IMR-90 (cell line): ENCODE results near the gene ATP9B. TPM values are rescaled to one million over a fixed set of nuclear protein-coding genes. Genes with fewer than 3 reads are reported as not detected.

Experiments
- ATAC-seq: fragments of 200-7000 bp; cut with Tn5 transposase; 2 replicates; pipeline ENCODE4 v1.9.1; 2020; ENCODE audit warnings: low read depth, mild to moderate bottlenecking, moderate library complexity
- BruUV-seq: library from RNA; stranded (reverse); fragments of 400-500 nt; replicated peaks from 2 replicates; lab custom pipeline; 2021; lab: Mats Ljungman, UMichigan
- CTCF ChIA-PET: fragments of 300-600 bp; formaldehyde crosslinking; extraction: SDS; loops from one replicate; lab custom pipeline; 2021; ENCODE audit warnings: antibody characterized with exemption; lab: Yijun Ruan, JAX
- POLR2A ChIA-PET: fragments of 300-600 bp; sonication (Branson Sonifier 250); formaldehyde crosslinking; loops from one replicate; lab custom pipeline; 2022; ENCODE audit warnings: antibody characterized with exemption; ENCODE audit not compliant: unreplicated experiment; lab: Charles Lee
- DNase-seq: peaks from one replicate; pipeline ENCODE4 v3.0.0; 2013
- H2AFZ ChIP-seq: replicated peaks from 2 replicates; pipeline ENCODE3; 2013; ENCODE audit warnings: low read length, mild to moderate bottlenecking; ENCODE audit not compliant: poor library complexity
- H2AK5ac ChIP-seq: 2 replicates; pipeline ENCODE4 v1.6.1; 2013; ENCODE audit warnings: low read depth, low read length, inconsistent platforms
- H2AK9ac ChIP-seq: replicated peaks from 2 replicates; pipeline ENCODE3; 2013; ENCODE audit warnings: mild to moderate bottlenecking, low read depth, low read length, moderate library complexity; ENCODE audit not compliant: poor library complexity
- H2BK120ac ChIP-seq: 2 replicates; pipeline ENCODE4 v1.6.1; 2013; ENCODE audit warnings: low read depth, low read length, inconsistent platforms
- H2BK15ac ChIP-seq: 3 replicates; pipeline ENCODE4 v1.6.1; 2013; ENCODE audit warnings: low read depth, low read length, inconsistent platforms
- H2BK20ac ChIP-seq: 2 replicates; pipeline ENCODE4 v1.6.1; 2013; ENCODE audit warnings: low read depth, mild to moderate bottlenecking, inconsistent platforms, low read length, moderate library complexity
- H2BK5ac ChIP-seq: 2 replicates; pipeline ENCODE4 v1.6.1; 2013; ENCODE audit warnings: mild to moderate bottlenecking, low read depth, low read length, inconsistent platforms; ENCODE audit not compliant: poor library complexity, severe bottlenecking
- H3K14ac ChIP-seq: replicated peaks from 2 replicates; pipeline ENCODE4 v1.6.1; 2013; ENCODE audit warnings: low read depth, low read length, inconsistent platforms
- H3K18ac ChIP-seq: 2 replicates; pipeline ENCODE4 v1.6.1; 2013; ENCODE audit warnings: low read depth, low read length, control low read depth
- H3K23ac ChIP-seq: 2 replicates; pipeline ENCODE4 v1.6.1; 2013; ENCODE audit warnings: low read depth, low read length, inconsistent platforms
- H3K27ac ChIP-seq: 2 replicates; pipeline ENCODE4 v1.5.1; 2013; ENCODE audit warnings: mild to moderate bottlenecking, control low read depth, low read length; ENCODE audit not compliant: insufficient read depth
- H3K27me3 ChIP-seq: 2 replicates; pipeline ENCODE4 v1.6.1; 2013; ENCODE audit warnings: low read length; ENCODE audit not compliant: control insufficient read depth, insufficient read depth
- H3K36me3 ChIP-seq: 2 replicates; pipeline ENCODE4 v1.6.1; 2013; ENCODE audit warnings: low read length, mixed read lengths; ENCODE audit not compliant: control insufficient read depth, insufficient read depth
- H3K4ac ChIP-seq: 2 replicates; pipeline ENCODE4 v1.6.1; 2013; ENCODE audit warnings: low read depth, low read length, inconsistent platforms
- H3K4me1 ChIP-seq: 2 replicates; pipeline ENCODE4 v1.6.1; 2013; ENCODE audit warnings: low read length, mixed read lengths; ENCODE audit not compliant: control insufficient read depth, insufficient read depth
- H3K4me2 ChIP-seq: 2 replicates; pipeline ENCODE4 v1.6.1; 2013; ENCODE audit warnings: low read depth, mild to moderate bottlenecking, control low read depth, low read length, moderate library complexity
- H3K4me3 ChIP-seq: 2 replicates; pipeline ENCODE4 v1.5.1; 2013; ENCODE audit warnings: low read depth, mild to moderate bottlenecking, control low read depth, low read length, moderate library complexity; ENCODE audit not compliant: insufficient read depth
- H3K56ac ChIP-seq: 2 replicates; pipeline ENCODE4 v1.6.1; 2013; ENCODE audit warnings: low read length, inconsistent platforms; ENCODE audit not compliant: insufficient read depth; ENCODE audit errors: extremely low read depth
- H3K79me1 ChIP-seq, 2 experiments: 2 replicates each; pipeline ENCODE4 v1.6.1; 2013; ENCODE audit warnings: low read length in 2 of 2, inconsistent platforms in 1 of 2, low read depth in 1 of 2
- H3K9ac ChIP-seq: 2 replicates; pipeline ENCODE4 v1.6.1; 2013; ENCODE audit warnings: low read depth, low read length, control low read depth
- H3K9me1 ChIP-seq: 2 replicates; pipeline ENCODE4 v1.6.1; 2013; ENCODE audit warnings: low read length, inconsistent platforms; ENCODE audit not compliant: insufficient read depth
- H3K9me3 ChIP-seq: 2 replicates; pipeline ENCODE4 v1.6.1; 2013; ENCODE audit warnings: low read length; ENCODE audit not compliant: control insufficient read depth, insufficient read depth
- H4K20me1 ChIP-seq: 2 replicates; pipeline ENCODE4 v1.6.1; 2013; ENCODE audit warnings: low read length, inconsistent platforms; ENCODE audit not compliant: insufficient read depth
- H4K5ac ChIP-seq: 2 replicates; pipeline ENCODE4 v1.6.1; 2013; ENCODE audit warnings: mild to moderate bottlenecking, low read depth, low read length, control low read depth
- H4K8ac ChIP-seq, 2 experiments: 2 replicates each; pipeline ENCODE4 v1.6.1; 2013; ENCODE audit warnings: low read depth in 2 of 2, low read length in 2 of 2, control low read depth in 1 of 2, inconsistent platforms in 1 of 2
- H4K91ac ChIP-seq: 2 replicates; pipeline ENCODE4 v1.6.1; 2013; ENCODE audit warnings: low read depth, low read length, inconsistent platforms; ENCODE audit not compliant: insufficient read depth
- CEBPB ChIP-seq: IDR thresholded peaks from 2 replicates; pipeline ENCODE4 v1.6.1; 2012; ENCODE audit warnings: low read depth, low read length, improper control_type of control experiment
- FOS ChIP-seq: fragments of 150-350 bp; IDR thresholded peaks from 2 replicates; pipeline ENCODE4 v1.6.1; 2016; ENCODE audit warnings: low read depth, low read length
- MAFK ChIP-seq: IDR thresholded peaks from 2 replicates; pipeline ENCODE4 v1.6.1; 2012; ENCODE audit warnings: low read depth, low read length, improper control_type of control experiment
- NFE2L2 ChIP-seq: fragments of 150-350 bp; IDR thresholded peaks from 2 replicates; pipeline ENCODE4 v1.6.1; 2016; ENCODE audit warnings: low read depth, mild to moderate bottlenecking, low read length
- POLR2A ChIP-seq: IDR thresholded peaks from 2 replicates; pipeline ENCODE4 v1.6.1; 2012; ENCODE audit warnings: mild to moderate bottlenecking, low read depth, low read length
- RAD21 ChIP-seq: IDR thresholded peaks from 2 replicates; pipeline ENCODE4 v1.6.1; 2012; ENCODE audit warnings: low read length, improper control_type of control experiment
- RCOR1 ChIP-seq: IDR thresholded peaks from 2 replicates; pipeline ENCODE4 v1.6.1; 2012; ENCODE audit warnings: mild to moderate bottlenecking, low read length, improper control_type of control experiment; ENCODE audit not compliant: insufficient replicate concordance
- RFX5 ChIP-seq: IDR thresholded peaks from 2 replicates; pipeline ENCODE4 v1.8.0; 2012; ENCODE audit warnings: low read depth, mild to moderate bottlenecking, low read length, moderate library complexity
- WGBS, 2 experiments: methylation state at CpG; one replicate each; pipeline versions ENCODE4 v1.1.5 to v1.1.7; 2013; ENCODE audit warnings: missing lambda C conversion rate in 2 of 2; ENCODE audit not compliant: insufficient read length in 1 of 2; ENCODE audit errors: extremely low coverage in 2 of 2; 5-methylcytosine and 5-hydroxymethylcytosine counted together
- dilution Hi-C: fragments of 300-500 bp; cut with HindIII; formaldehyde crosslinking; loops from one replicate; pipeline ENCODE4 v1.14.3; 2018; ENCODE audit warnings: low sequenced_read_pairs; ENCODE audit not compliant: unreplicated experiment
- in situ Hi-C: fragments of 300-500 bp; cut with MboI; formaldehyde crosslinking; loops from 3 replicates; pipeline ENCODE4 v1.14.3; 2019; ENCODE audit warnings: low sequenced_read_pairs, inconsistent platforms, mixed read lengths
- intact Hi-C: fragments of 100-400 bp; cut with micrococcal nuclease; formaldehyde crosslinking; loops from 2 replicates; pipeline ENCODE4 v1.10.0; 2022
- polyA plus RNA-seq, 3 experiments: library from polyadenylated mRNA; depleted of rRNA; stranded (reverse); fragments of >200 nt; gene quantifications; 2 replicates each; pipeline ENCODE4 v1.2.3, GENCODE V29; 2012; ENCODE audit warnings: low replicate concordance in 1 of 3
- total RNA-seq: library from RNA; depleted of rRNA; stranded (reverse); fragments of >200 nt; gene quantifications from 2 replicates; pipeline ENCODE4 v1.2.3, GENCODE V29; 2012
- TF ChIP-seq, protein P1 (sequence below): fragments of 150-350 bp; IDR thresholded peaks from 2 replicates; pipeline ENCODE4 v1.6.1; 2016; ENCODE audit warnings: low read depth, mild to moderate bottlenecking, low read length, moderate library complexity, borderline replicate concordance

Gene ATP9B
- total and polyA plus RNA-seq, 2 of the 4 experiments (the other 2 are of a cell fraction) = 11.0 to 11.5 TPM

DNA sequence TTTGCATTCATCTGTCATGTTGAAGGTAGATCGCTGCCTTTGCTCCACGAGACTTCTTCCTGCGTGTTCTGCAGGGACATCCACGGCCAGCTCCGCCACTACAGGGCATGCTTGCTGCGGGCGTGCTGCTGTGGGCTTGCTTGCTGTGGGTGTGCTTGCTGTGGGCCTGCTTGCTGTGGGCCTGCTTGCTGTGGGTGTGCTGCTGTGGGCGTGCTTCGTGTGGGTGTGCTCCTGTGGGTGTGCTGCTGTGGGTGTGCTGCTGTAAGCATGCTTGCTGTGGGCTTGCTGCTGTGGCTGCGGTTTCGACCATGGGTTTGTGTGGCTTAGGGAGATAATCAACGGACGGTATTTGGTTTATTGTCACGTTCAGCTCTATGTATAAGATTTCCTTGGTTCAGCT, 165.2 kb downstream of the ATP9B start:
- intact Hi-C loops = no loop called here
- H4K8ac ChIP-seq = no peak overlapping the region
- H4K91ac ChIP-seq = no peak overlapping the region
- H4K20me1 ChIP-seq = no peaks in the 10 kb centered on the region
- no CpG with 5 or more reads among the region's 14 CpGs for WGBS, 2 experiments
- H3K4me3 ChIP-seq = no peak overlapping the region
- no peak overlapping the region for H2BK120ac ChIP-seq
- no peaks in the 10 kb centered on the region for H3K9me3 ChIP-seq
- no peak overlapping the region for H3K9ac ChIP-seq
- no TSS peak for BruUV-seq
- H2AK9ac ChIP-seq = no peak overlapping the region
- no peak overlapping the region for H2BK20ac ChIP-seq
- no peak overlapping the region for H3K14ac ChIP-seq
- H3K4me1 ChIP-seq = no peaks in the 10 kb centered on the region
- H3K36me3 ChIP-seq = peaks cover 3% of the 10 kb centered on the region; the same call in 1 of the 2 replicates
- TF ChIP-seq RCOR1 = no peak
- TF ChIP-seq POLR2A = no peak
- no peak for TF ChIP-seq NFE2L2
- no peak for TF ChIP-seq MAFK
- no peak for TF ChIP-seq RFX5
- no peak for TF ChIP-seq CEBPB
- TF ChIP-seq, protein P1, sequence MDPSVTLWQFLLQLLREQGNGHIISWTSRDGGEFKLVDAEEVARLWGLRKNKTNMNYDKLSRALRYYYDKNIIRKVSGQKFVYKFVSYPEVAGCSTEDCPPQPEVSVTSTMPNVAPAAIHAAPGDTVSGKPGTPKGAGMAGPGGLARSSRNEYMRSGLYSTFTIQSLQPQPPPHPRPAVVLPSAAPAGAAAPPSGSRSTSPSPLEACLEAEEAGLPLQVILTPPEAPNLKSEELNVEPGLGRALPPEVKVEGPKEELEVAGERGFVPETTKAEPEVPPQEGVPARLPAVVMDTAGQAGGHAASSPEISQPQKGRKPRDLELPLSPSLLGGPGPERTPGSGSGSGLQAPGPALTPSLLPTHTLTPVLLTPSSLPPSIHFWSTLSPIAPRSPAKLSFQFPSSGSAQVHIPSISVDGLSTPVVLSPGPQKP = no peak
- no peak for TF ChIP-seq FOS
- TF ChIP-seq RAD21 = no peak
- H3K4me2 ChIP-seq = no peak overlapping the region
- POLR2A ChIA-PET = no interaction called here
- H2AFZ ChIP-seq = no peak overlapping the region
- dilution Hi-C loops = no loop called here
- H2BK5ac ChIP-seq = no peak overlapping the region
- H3K23ac ChIP-seq = no peak overlapping the region
- H3K27ac ChIP-seq = no peak overlapping the region
- H2AK5ac ChIP-seq = no peak overlapping the region
- CTCF ChIA-PET = no interaction called here
- no peaks in the 10 kb centered on the region; the same call in 1 of the 2 replicates for H3K9me1 ChIP-seq
- no peak overlapping the region for H3K18ac ChIP-seq
- no peaks in the 10 kb centered on the region for H3K27me3 ChIP-seq
- H4K5ac ChIP-seq = no peak overlapping the region
- no peak overlapping the region for H2BK15ac ChIP-seq
- DNase-seq = no peak
- in situ Hi-C loops = no loop called here
- no peak for ATAC-seq
- H3K56ac ChIP-seq = no peak overlapping the region
- H3K4ac ChIP-seq = no peak overlapping the region
- H3K79me1 ChIP-seq = no peaks in the 10 kb centered on the region
